K562 (cell line): ENCODE data around the gene SPIRE1. TPM values are rescaled to one million over a fixed set of nuclear protein-coding genes. Genes with fewer than 3 reads are reported as not detected.

ENCODE experiments used
- ATAC-seq: fragments of 200-7000 bp; cut with Tn5 transposase; 3 replicates; pipeline ENCODE4 v1.9.1; 2020; ENCODE audit warnings: moderate library complexity
- BruUV-seq: library from RNA; stranded (reverse); fragments of 400-500 nt; replicated peaks from 2 replicates; lab custom pipeline; 2021; lab: Mats Ljungman, UMichigan
- CTCF ChIA-PET: fragments of 300-600 bp; formaldehyde crosslinking; extraction: SDS; loops from one replicate; lab custom pipeline; 2021; ENCODE audit warnings: low intra/inter-chr PET ratio; lab: Yijun Ruan, JAX
- POLR2A ChIA-PET: fragments of 300-600, 350-650 bp; sonication (Branson Sonifier 250); formaldehyde crosslinking; extraction: SDS; loops from one replicate; lab custom pipeline; 2021; ENCODE audit warnings: antibody characterized with exemption, inconsistent platforms; lab: Yijun Ruan, JAX
- DNase-seq, 4 experiments: peaks; one replicate each; pipeline versions ENCODE4 v3.0.0 to v3.0.0-alpha.2; 2011 to 2018; ENCODE audit warnings: low spot score in 3 of 4, mixed read lengths in 3 of 4; ENCODE audit errors: extremely low read depth in 1 of 4
- FAIRE-seq: peaks from 2 replicates; lab custom pipeline; 2011; peaks lifted over from hg19 to GRCh38; lab: Jason Lieb, UNC
- H2AFZ ChIP-seq: 2 replicates; pipeline ENCODE4 v1.6.0; 2011; ENCODE audit warnings: low read depth, low read length, control low read depth, inconsistent platforms
- H3K27ac ChIP-seq: fragments of 200-600 bp; 3 replicates; pipeline ENCODE4 v1.8.0; 2011; ENCODE audit warnings: low read depth, mild to moderate bottlenecking, control low read depth, inconsistent platforms, low read length, moderate library complexity, mixed read lengths; ENCODE audit errors: extremely low read depth
- H3K27me3 ChIP-seq, 2 experiments: fragments of 300-600 bp in 1 of 2; 2 replicates in 1 of 2; 3 replicates in 1 of 2; pipeline versions ENCODE4 v1.6.0 to v1.8.0; 2011; ENCODE audit warnings: inconsistent platforms in 2 of 2, low read length in 2 of 2, mild to moderate bottlenecking in 1 of 2, mixed read lengths in 1 of 2, moderate library complexity in 1 of 2; ENCODE audit not compliant: control insufficient read depth in 2 of 2, insufficient read depth in 2 of 2
- H3K36me3 ChIP-seq: fragments of 300-600 bp; 3 replicates; pipeline ENCODE4 v1.8.0; 2011; ENCODE audit warnings: mild to moderate bottlenecking, low read length, inconsistent platforms; ENCODE audit not compliant: control insufficient read depth, insufficient read depth
- H3K4me1 ChIP-seq, 2 experiments: fragments of 200-600 bp in 1 of 2; replicated peaks in 1 of 2; 2 replicates in 1 of 2; 3 replicates in 1 of 2; pipeline versions ENCODE4 v1.5.1 to v1.8.0; 2011; ENCODE audit warnings: inconsistent platforms in 2 of 2, low read length in 2 of 2, mild to moderate bottlenecking in 1 of 2, mixed read lengths in 1 of 2, moderate library complexity in 1 of 2; ENCODE audit not compliant: control insufficient read depth in 2 of 2, insufficient read depth in 2 of 2
- H3K4me2 ChIP-seq: 2 replicates; pipeline ENCODE4 v1.6.1; 2011; ENCODE audit warnings: low read length, control low read depth, inconsistent platforms, mixed read lengths; ENCODE audit not compliant: insufficient read depth
- H3K4me3 ChIP-seq: fragments of 200-600 bp; sonication (generic), shearing (Covaris generic); 2 replicates; pipeline ENCODE4 v1.5.1; 2016; ENCODE audit warnings: control low read depth, inconsistent platforms
- H3K79me2 ChIP-seq: fragments of 200-600 bp; 3 replicates; pipeline ENCODE4 v1.8.0; 2011; ENCODE audit warnings: low read length, inconsistent platforms; ENCODE audit not compliant: control insufficient read depth, insufficient read depth
- H3K9ac ChIP-seq, 2 experiments: 2 replicates each; pipeline versions ENCODE4 v1.6.0 to v1.6.1; 2011; ENCODE audit warnings: low read depth in 2 of 2, low read length in 2 of 2, control low read depth in 1 of 2, inconsistent platforms in 1 of 2, mild to moderate bottlenecking in 1 of 2, mixed read lengths in 1 of 2; ENCODE audit not compliant: insufficient read depth in 1 of 2
- H3K9me1 ChIP-seq: one replicate; pipeline ENCODE4 v1.6.0; 2011; ENCODE audit warnings: inconsistent platforms, mild to moderate bottlenecking, low read length, moderate library complexity; ENCODE audit not compliant: control insufficient read depth, insufficient read depth
- H3K9me3 ChIP-seq: replicated peaks from 2 replicates; pipeline ENCODE4 v1.5.1; 2011; ENCODE audit warnings: low read depth, low read length, inconsistent platforms; ENCODE audit not compliant: control insufficient read depth, insufficient read depth
- H4K20me1 ChIP-seq: replicated peaks from 2 replicates; pipeline ENCODE4 v1.6.1; 2011; ENCODE audit warnings: low read length, inconsistent platforms, mixed read lengths; ENCODE audit not compliant: control insufficient read depth, insufficient read depth
- AFF1 ChIP-seq, 2 experiments: fragments of 450-650 bp; IDR thresholded peaks; 2 replicates each; pipeline ENCODE4 v1.6.1; 2018; ENCODE audit warnings: mild to moderate bottlenecking in 2 of 2, low read depth in 1 of 2; ENCODE audit not compliant: partially characterized antibody in 2 of 2
- GATA2 ChIP-seq: sonication (generic); formaldehyde crosslinking; IDR thresholded peaks from 2 replicates; pipeline ENCODE4 v1.4.0; 2020; ENCODE audit warnings: mild to moderate bottlenecking, missing genetic modification reagents
- HBP1 ChIP-seq: fragments of 450-650 bp; formaldehyde crosslinking; IDR thresholded peaks from 2 replicates; pipeline ENCODE4 v1.4.0; 2022; ENCODE audit warnings: missing genetic modification characterization
- MYBL2 ChIP-seq, 2 experiments: fragments of 450-650 bp in 1 of 2; sonication (generic) in 1 of 2; formaldehyde crosslinking in 1 of 2; IDR thresholded peaks; 2 replicates each; pipeline versions ENCODE4 v1.6.1 to v1.8.1; 2017 to 2022; ENCODE audit warnings: borderline replicate concordance in 1 of 2, inconsistent platforms in 1 of 2, low read depth in 1 of 2, mild to moderate bottlenecking in 1 of 2, missing genetic modification reagents in 1 of 2, moderate library complexity in 1 of 2
- TBL1XR1 ChIP-seq, 2 experiments: IDR thresholded peaks; 2 replicates each; pipeline ENCODE4 v1.6.1; 2012; ENCODE audit warnings: improper control_type of control experiment in 2 of 2, low read length in 2 of 2, mild to moderate bottlenecking in 1 of 2
- THAP12 ChIP-seq: fragments of 250-450 bp; sonication (Bioruptor Pico); IDR thresholded peaks from 2 replicates; pipeline ENCODE4 v1.9.0; 2021; ENCODE audit warnings: mild to moderate bottlenecking, inconsistent platforms
- U2AF1 ChIP-seq: fragments of 200-400 bp; formaldehyde crosslinking; optimal IDR thresholded peaks from 2 replicates; pipeline ENCODE3; 2017; ENCODE audit warnings: mild to moderate bottlenecking, low read depth, low read length, moderate library complexity
- ZNF12 ChIP-seq: sonication (generic); formaldehyde crosslinking; IDR thresholded peaks from 2 replicates; pipeline ENCODE4 v1.4.0; 2020; ENCODE audit warnings: mild to moderate bottlenecking, missing genetic modification reagents
- ZNF197 ChIP-seq: fragments of 200-800 bp; sonication (Bioruptor generic); IDR thresholded peaks from 2 replicates; pipeline ENCODE4 v1.6.1; 2016; ENCODE audit warnings: low read depth, missing genetic modification characterization, missing compliant biosample characterization
- WGBS: fragments of 100-300 bp; shearing (Covaris generic); methylation state at CpG from one replicate; pipeline ENCODE4 v1.1.6; 2016; ENCODE audit warnings: low coverage, mixed read lengths; ENCODE audit not compliant: insufficient coverage; ENCODE audit errors: missing lambda C conversion rate; 5-methylcytosine and 5-hydroxymethylcytosine counted together
- in situ Hi-C: fragments of 300-500 bp; cut with MboI; formaldehyde crosslinking; loops from 4 replicates; pipeline ENCODE4 v1.15.0; 2018; ENCODE audit warnings: inconsistent platforms, mixed read lengths
- intact Hi-C: fragments of 100-400 bp; cut with micrococcal nuclease; formaldehyde crosslinking; loops from 2 replicates; pipeline ENCODE4 v1.14.2; 2022
- polyA plus RNA-seq, 8 experiments: library from polyadenylated mRNA; depleted of rRNA in 4 of 8; stranded (reverse) in 5 of 8; unstranded in 3 of 8; fragments of >200 nt; fragmentation: Nextera tagmentation in 2 of 8; fragmentation: Illumina TruSeq in 1 of 8; extraction: Ambion mirVana in 2 of 8; extraction: Trizol in 1 of 8; gene quantifications; 2 replicates each; pipeline versions ENCODE4 v1.2.1 to v1.2.3, GENCODE V29; 2011 to 2014; ENCODE audit warnings: inconsistent platforms in 1 of 8, missing spikeins in 1 of 8
- total RNA-seq, 7 experiments: library from RNA; depleted of rRNA in 6 of 7; stranded (reverse); fragments of >200 nt in 6 of 7; fragmentation: Illumina TruSeq in 2 of 7; extraction: Trizol in 2 of 7; gene quantifications; 2 replicates each; pipeline versions ENCODE4 v1.2.1 to v1.2.3, GENCODE V29; 2011 to 2021; ENCODE audit warnings: low replicate concordance in 1 of 7

SPIRE1 gene
- total and polyA plus RNA-seq, 9 of the 15 experiments (the other 6 are each of a cell fraction or from before 2014, with no cell fraction given) = 2.9 to 14.0 (median 10.2) TPM

GRCh38 chr18:12656938-12657683 is 796 bp downstream of the SPIRE1 start:
- Histone ChIP-seq H3K9ac (peak overlapping the region; percentile 77 to 97), H3K79me2 (peaks cover 45% of the 10 kb centered on the region), H3K27ac (peak overlapping the region; percentile 80), H3K9me3 (no peaks in the 10 kb centered on the region), H4K20me1 (peaks cover 7% of the 10 kb centered on the region; the same call in 1 of the 2 replicates), H2AFZ (peak overlapping the region; percentile 70), H3K9me1 (no peaks in the 10 kb centered on the region), H3K4me1 (peaks cover 15 to 16% of the 10 kb centered on the region in 2 experiments; a peak in 4 of 5 replicates), H3K36me3 (no peaks in the 10 kb centered on the region), H3K4me3 (peak overlapping the region; percentile 60), H3K27me3 (no peaks in the 10 kb centered on the region), H3K4me2 (peak overlapping the region; percentile 81)
- WGBS = 2% methylated on average over 33 of the region's 89 CpGs
- CTCF ChIA-PET = interaction anchor here (0.5 to 1.9 kb wide), 3 partner anchors 13 to 266 kb away, joined by 3 to 5 read pairs (median 3); no protein-coding TSS in a partner anchor
- ATAC-seq (peak; percentile 83), FAIRE-seq (no peak), DNase-seq (peak; percentile 54 to 61 (median 56))
- intact Hi-C loops (loop anchor here (5.0 to 10.0 kb wide), 2 partner anchors 115 to 182 kb away; no protein-coding TSS in a partner anchor), in situ Hi-C loops (no loop called here)
- POLR2A ChIA-PET = interaction anchor here (1.0 kb wide), 1 partner anchor 281 kb away, joined by 3 read pairs; the partner anchor contains the start of gene AFG3L2
- BruUV-seq = no TSS peak
- no peak for TF ChIP-seq AFF1 (IDR thresholded peaks at IDR 0.05; ENCODE audit: low read depth in 1 of 2, partially characterized antibody in 2 of 2)
- TF ChIP-seq ZNF12 (CRISPR knock-in tag) = no peak
- TF ChIP-seq U2AF1 = no peak
- TF ChIP-seq HBP1 = no peak
- TF ChIP-seq GATA2 (CRISPR knock-in tag) = no peak
- TF ChIP-seq MYBL2 (IDR thresholded peaks at IDR 0.05; ENCODE audit: low read depth) = no peak
- no peak for TF ChIP-seq MYBL2 (CRISPR knock-in tag; IDR thresholded peaks at IDR 0.05; ENCODE audit: borderline replicate concordance)
- 0 out of 2 replicates have a peak, but pooled peaks have one; percentile 13 for TF ChIP-seq THAP12 (CRISPR knock-in tag)
- no peak for TF ChIP-seq ZNF197
- TF ChIP-seq TBL1XR1 (IDR thresholded peaks at IDR 0.05; ENCODE audit: low read length in 2 of 2) = no peak
